Measurements from ENCODE around the gene VTI1A.

VTI1A gene

GRCh38 chr10:112481602-112482001 is 34.6 kb downstream of the VTI1A start:
- H3K9me3 ChIP-seq (ENCODE audit: control insufficient read depth, low read length) = no peaks in the 10 kb centered on the region
- H3K4me1 ChIP-seq = no peaks in the 10 kb centered on the region
- H3K4me2 ChIP-seq (ENCODE audit: low read length) = no peak overlapping the region
- no peak overlapping the region for H3K9ac ChIP-seq
- no peak overlapping the region for H3K27ac ChIP-seq
- H3K4me3 ChIP-seq (ENCODE audit: low read depth, low read length) = no peak overlapping the region
- no peaks in the 10 kb centered on the region for H3K36me3 ChIP-seq (ENCODE audit: control insufficient read depth, insufficient read depth, low read length)
- no peak overlapping the region for H2AFZ ChIP-seq
- peaks cover 19% of the 10 kb centered on the region for H3K79me2 ChIP-seq
- no peaks in the 10 kb centered on the region for H3K27me3 ChIP-seq (ENCODE audit: control insufficient read depth, insufficient read depth, low read length)
- TF ChIP-seq CTCF (IDR thresholded peaks at IDR 0.05) = no peak

GRCh38 chr10:112484399-112484798 is 37.4 kb downstream of the VTI1A start:
- no peak overlapping the region for H2AFZ ChIP-seq
- H3K4me2 ChIP-seq (ENCODE audit: low read length) = no peak overlapping the region
- peaks cover 12% of the 10 kb centered on the region for H3K79me2 ChIP-seq
- no peaks in the 10 kb centered on the region for H3K36me3 ChIP-seq (ENCODE audit: control insufficient read depth, insufficient read depth, low read length)
- no peak overlapping the region for H3K9ac ChIP-seq
- TF ChIP-seq CTCF (IDR thresholded peaks at IDR 0.05) = no peak
- H3K4me1 ChIP-seq = no peaks in the 10 kb centered on the region
- no peaks in the 10 kb centered on the region for H3K9me3 ChIP-seq (ENCODE audit: control insufficient read depth, low read length)
- H3K27ac ChIP-seq = no peak overlapping the region
- H3K4me3 ChIP-seq (ENCODE audit: low read depth, low read length) = no peak overlapping the region
- H3K27me3 ChIP-seq (ENCODE audit: control insufficient read depth, insufficient read depth, low read length) = no peaks in the 10 kb centered on the region

- Histone ChIP-seq H3K4me2 (ENCODE audit: low read length) (no peak overlapping the region), H3K4me1 (no peaks in the 10 kb centered on the region), H3K79me2 (peaks cover 2% of the 10 kb centered on the region), H2AFZ (no peak overlapping the region), H3K9ac (no peak overlapping the region), H3K9me3 (ENCODE audit: control insufficient read depth, low read length) (no peaks in the 10 kb centered on the region), H3K36me3 (ENCODE audit: control insufficient read depth, insufficient read depth, low read length) (no peaks in the 10 kb centered on the region), H3K27ac (no peak overlapping the region), H3K27me3 (ENCODE audit: control insufficient read depth, insufficient read depth, low read length) (no peaks in the 10 kb centered on the region), H3K4me3 (ENCODE audit: low read depth, low read length) (no peak overlapping the region)
- no peak for TF ChIP-seq CTCF (IDR thresholded peaks at IDR 0.05)
Measured at GRCh38 chr10:112487964-112488363, 40.9 kb downstream of the VTI1A start.

- Histone ChIP-seq H3K4me1 (no peaks in the 10 kb centered on the region), H2AFZ (no peak overlapping the region), H3K36me3 (ENCODE audit: control insufficient read depth, insufficient read depth, low read length) (no peaks in the 10 kb centered on the region), H3K9me3 (ENCODE audit: control insufficient read depth, low read length) (no peaks in the 10 kb centered on the region), H3K4me2 (ENCODE audit: low read length) (no peak overlapping the region), H3K79me2 (no peaks in the 10 kb centered on the region), H3K9ac (no peak overlapping the region), H3K27ac (no peak overlapping the region), H3K27me3 (ENCODE audit: control insufficient read depth, insufficient read depth, low read length) (no peaks in the 10 kb centered on the region), H3K4me3 (ENCODE audit: low read depth, low read length) (no peak overlapping the region)
- no peak for TF ChIP-seq CTCF (IDR thresholded peaks at IDR 0.05)
Measured at GRCh38 chr10:112490545-112490944, 43.5 kb downstream of the VTI1A start.

GRCh38 chr10:112491144-112491543 is 44.1 kb downstream of the VTI1A start:
- Histone ChIP-seq H2AFZ (no peak overlapping the region), H3K36me3 (ENCODE audit: control insufficient read depth, insufficient read depth, low read length) (no peaks in the 10 kb centered on the region), H3K4me3 (ENCODE audit: low read depth, low read length) (no peak overlapping the region), H3K4me1 (no peaks in the 10 kb centered on the region), H3K9ac (no peak overlapping the region), H3K79me2 (no peaks in the 10 kb centered on the region), H3K27me3 (ENCODE audit: control insufficient read depth, insufficient read depth, low read length) (no peaks in the 10 kb centered on the region), H3K4me2 (ENCODE audit: low read length) (no peak overlapping the region), H3K9me3 (ENCODE audit: control insufficient read depth, low read length) (no peaks in the 10 kb centered on the region), H3K27ac (no peak overlapping the region)
- no peak for TF ChIP-seq CTCF (IDR thresholded peaks at IDR 0.05)
